Testis (tissue), 3 donors: ENCODE data around the gene PLEKHF1. TPM values are rescaled to one million over a fixed set of nuclear protein-coding genes. Genes with fewer than 3 reads are reported as not detected.

Experiments used
- DNase-seq: peaks from one replicate; pipeline ENCODE4 v3.0.0-alpha.2; 2019
- H3K27ac ChIP-seq, 2 donors: fragments of 200-600 bp; sonication (generic); one replicate each; pipeline ENCODE4 v1.5.1; 2019
- H3K27me3 ChIP-seq: fragments of 200-600 bp; sonication (generic); one replicate; pipeline ENCODE4 v1.5.1; 2019
- H3K36me3 ChIP-seq: fragments of 200-600 bp; sonication (generic); one replicate; pipeline ENCODE4 v1.5.1; 2017; ENCODE audit warnings: low read depth; ENCODE audit errors: missing control alignments
- H3K4me1 ChIP-seq: fragments of 200-600 bp; sonication (generic); one replicate; pipeline ENCODE4 v1.5.1; 2019
- H3K4me3 ChIP-seq, 2 donors: fragments of 200-600 bp; sonication (generic); one replicate each; pipeline ENCODE4 v1.5.1; 2017 to 2019
- H3K9me3 ChIP-seq: fragments of 200-600 bp; sonication (generic); one replicate; pipeline ENCODE4 v1.5.1; 2017
- CTCF ChIP-seq, 3 experiments: fragments of 450-650 bp in 2 of 3; fragments of 200-600 bp in 1 of 3; sonication (generic) in 1 of 3; IDR thresholded peaks; one replicate each; pipeline ENCODE4 v1.5.1; 2016 to 2019; ENCODE audit warnings: antibody characterized with exemption in 3 of 3, mild to moderate bottlenecking in 2 of 3, moderate library complexity in 1 of 3
- POLR2A ChIP-seq: fragments of 450-650 bp; IDR thresholded peaks from one replicate; pipeline ENCODE4 v1.6.1; 2017; ENCODE audit warnings: antibody characterized with exemption, mild to moderate bottlenecking, moderate library complexity
- WGBS, 2 donors: methylation state at CpG; one replicate each; pipeline ENCODE4 v1.1.5; 2018; 5-methylcytosine and 5-hydroxymethylcytosine counted together
- intact Hi-C: fragments of 100-400 bp; cut with DNase I; formaldehyde crosslinking; loops from one replicate; pipeline ENCODE4 v1.15.1; 2023; ENCODE audit warnings: low total_unique reads
- polyA plus RNA-seq: library from polyadenylated mRNA; stranded (reverse); fragments of 350-450 nt; fragmentation: Illumina TruSeq; extraction: RNeasy Lipid Tissue Mini Kit (QIAGEN cat#74804); gene quantifications from one replicate; pipeline ENCODE4 v1.2.3, GENCODE V29; 2014; ENCODE audit warnings: low read depth, low replicate concordance; ENCODE audit not compliant: insufficient read depth
- total RNA-seq, 2 donors: library from RNA; depleted of rRNA; stranded (reverse); fragments of >200 nt; gene quantifications; one replicate each; pipeline ENCODE4 v1.2.3, GENCODE V29; 2016

The PLEKHF1 gene
- total and polyA plus RNA-seq, 3 donors from 2014 or later, result 6.3 to 26.2 (median 13.5) TPM

GRCh38 chr19:29683009-29683408 is 17.7 kb downstream of the PLEKHF1 start:
- Histone ChIP-seq H3K4me1 (peaks cover 47% of the 10 kb centered on the region), H3K27ac (no peak overlapping the region)

GRCh38 chr19:29685326-29685725 is 20.1 kb downstream of the PLEKHF1 start:
- Histone ChIP-seq H3K9me3 (no peaks in the 10 kb centered on the region), H3K27me3 (no peaks in the 10 kb centered on the region), H3K4me3 (no peak overlapping the region), H3K36me3 (no peaks in the 10 kb centered on the region), H3K4me1 (peaks cover 27% of the 10 kb centered on the region), H3K27ac (no peak overlapping the region)
- 85 to 89% methylated on average over 5 to 7 of the region's 7 CpGs for WGBS, 2 donors
- no peak for DNase-seq
- intact Hi-C loops, result no loop called here
- TF ChIP-seq POLR2A (no peak), CTCF (IDR thresholded peaks at IDR 0.05) (no peak)

More at GRCh38 chr19:29683009-29683408, 17.7 kb downstream of the PLEKHF1 start:
- intact Hi-C loops, result no loop called here
- DNase-seq, result peak; percentile 51
- TF ChIP-seq CTCF (IDR thresholded peaks at IDR 0.05) (no peak), POLR2A (no peak)
- H3K27me3 ChIP-seq, result no peaks in the 10 kb centered on the region
- H3K36me3 ChIP-seq, result no peaks in the 10 kb centered on the region
- no peak overlapping the region for H3K4me3 ChIP-seq
- no peaks in the 10 kb centered on the region for H3K9me3 ChIP-seq
- 64 to 88% methylated on average over 9 to 10 of the region's 10 CpGs for WGBS, 2 donors

GRCh38 chr19:29686285-29686805 is 21.1 kb downstream of the PLEKHF1 start:
- no peak overlapping the region for H3K4me3 ChIP-seq
- H3K27ac ChIP-seq, result peak overlapping the region in 1 of 2 donors; percentile 55
- DNase-seq, result no peak
- H3K9me3 ChIP-seq, result no peaks in the 10 kb centered on the region
- 97% methylated on average over 8 of the region's 8 CpGs for WGBS, 2 donors
- peaks cover 19% of the 10 kb centered on the region for H3K4me1 ChIP-seq
- TF ChIP-seq CTCF (IDR thresholded peaks at IDR 0.05) (no peak), POLR2A (no peak)
- H3K27me3 ChIP-seq, result no peaks in the 10 kb centered on the region
- H3K36me3 ChIP-seq, result no peaks in the 10 kb centered on the region
- intact Hi-C loops, result no loop called here

- peaks cover 9% of the 10 kb centered on the region for H3K4me1 ChIP-seq
- H3K36me3 ChIP-seq, result no peaks in the 10 kb centered on the region
- peak overlapping the region in 1 of 2 donors; percentile 55 for H3K27ac ChIP-seq
- intact Hi-C loops, result no loop called here
- DNase-seq, result no peak
- WGBS, 2 donors, result 66 to 78% methylated on average over 17 of the region's 17 CpGs
- TF ChIP-seq CTCF (IDR thresholded peaks at IDR 0.05) (no peak), POLR2A (no peak)
- no peak overlapping the region for H3K4me3 ChIP-seq
- no peaks in the 10 kb centered on the region for H3K27me3 ChIP-seq
- no peaks in the 10 kb centered on the region for H3K9me3 ChIP-seq
Observed at GRCh38 chr19:29687244-29687896, 22.1 kb downstream of the PLEKHF1 start.
